ENCODE results near the gene ALDH2.
"Not testable (repeated sequence)": the region's sequence is repeated elsewhere in the genome, so short reads cannot be mapped to it uniquely, and the experiment has no call there.

Gene ALDH2

GRCh38 chr12:111828338-111828979, 61.7 kb downstream of the ALDH2 start:
- DNase-seq: no peak

- not testable (repeated sequence) for DNase-seq
These were observed 62.9 kb downstream of the ALDH2 start for GRCh38 chr12:111829635-111830034.

GRCh38 chr12:111834740-111835386, 68.1 kb downstream of the ALDH2 start:
- peak; percentile 19 for DNase-seq

- DNase-seq: not testable (repeated sequence)
These were observed 68.9 kb downstream of the ALDH2 start for GRCh38 chr12:111835531-111836181.

GRCh38 chr12:111838353-111838752, 71.6 kb downstream of the ALDH2 start:
- DNase-seq: no peak

GRCh38 chr12:111840807-111841206, 74.1 kb downstream of the ALDH2 start:
- DNase-seq: no peak

GRCh38 chr12:111841236-111841749, 74.6 kb downstream of the ALDH2 start:
- no peak for DNase-seq

- DNase-seq: peak; percentile 71
These were observed 75.2 kb downstream of the ALDH2 start, which contains the start of gene MAPKAPK5 for GRCh38 chr12:111841750-111842555. MAPKAPK5 (plus strand) TSS chr12:111842228; CDS start chr12:111842734, 506 bp downstream.

- DNase-seq: no peak
These were observed 76.0 kb downstream of the ALDH2 start for GRCh38 chr12:111842556-111843396.

GRCh38 chr12:111846016-111846415, 79.3 kb downstream of the ALDH2 start:
- no peak for DNase-seq

- no peak for DNase-seq
These were observed 83.8 kb downstream of the ALDH2 start for GRCh38 chr12:111850526-111850925.

GRCh38 chr12:111858186-111858585, 91.5 kb downstream of the ALDH2 start:
- DNase-seq: no peak

- no peak for DNase-seq
These were observed 92.0 kb downstream of the ALDH2 start for GRCh38 chr12:111858778-111859177.

- no peak for DNase-seq
These were observed 98.2 kb downstream of the ALDH2 start for GRCh38 chr12:111864913-111865312.

Measured in NCI-H1694 (cell line).